NCI-H1105 treated with DMSO at 0.1 percent for 48 hours (cell line): Measurements from ENCODE around the gene GGT6.

Experiments
- DNase-seq: peaks from one replicate; lab custom pipeline; 2025; lab: John Stamatoyannopoulos, UW

Gene GGT6

GRCh38 chr17:4539025-4539424, 21.4 kb downstream of the GGT6 start:
- no peak for DNase-seq

DNA sequence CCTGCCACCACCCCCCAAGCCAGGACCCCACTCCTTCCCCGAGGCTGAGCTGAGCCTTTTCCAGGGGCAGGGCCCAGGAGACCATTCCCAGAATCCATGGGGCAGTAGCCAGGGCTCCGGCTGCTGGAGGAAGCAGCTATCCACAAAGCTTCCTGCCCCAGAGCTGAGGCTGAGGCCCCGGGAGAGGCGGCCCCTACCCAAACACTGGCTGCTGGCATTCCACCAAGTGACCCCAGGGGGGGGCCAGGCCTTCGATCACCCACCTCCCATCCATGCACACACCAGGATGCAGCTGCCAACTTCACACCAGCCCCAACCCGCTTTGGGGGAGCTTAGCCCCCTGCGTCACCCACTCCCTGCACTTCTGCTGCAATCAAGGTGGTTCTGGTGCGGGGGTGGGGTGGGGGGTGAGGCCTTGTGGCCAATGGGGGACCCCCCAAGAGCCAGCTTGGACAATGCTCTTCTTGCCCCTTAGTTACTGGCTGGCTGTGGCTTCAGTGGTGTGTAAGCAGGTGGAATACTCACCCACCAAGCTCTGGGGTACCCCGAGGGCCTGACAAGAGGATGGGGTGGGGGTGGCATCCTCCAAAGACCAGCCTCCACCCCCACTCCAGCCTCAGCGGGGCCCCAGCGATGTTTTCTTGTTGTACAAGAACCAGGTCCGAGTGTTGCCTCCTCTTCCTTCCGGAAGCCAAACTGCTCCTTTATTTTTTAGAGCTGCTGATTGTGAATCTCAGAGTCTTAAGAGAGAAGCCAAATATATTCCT, 22.0 kb downstream of the GGT6 start:
- DNase-seq, result no peak

GRCh38 chr17:4537451-4538235, 22.7 kb downstream of the GGT6 start:
- no peak for DNase-seq

- no peak for DNase-seq
Observed at GRCh38 chr17:4536742-4537411, 23.5 kb downstream of the GGT6 start.

- no peak for DNase-seq
Observed at GRCh38 chr17:4536259-4536741, 24.1 kb downstream of the GGT6 start.

DNA sequence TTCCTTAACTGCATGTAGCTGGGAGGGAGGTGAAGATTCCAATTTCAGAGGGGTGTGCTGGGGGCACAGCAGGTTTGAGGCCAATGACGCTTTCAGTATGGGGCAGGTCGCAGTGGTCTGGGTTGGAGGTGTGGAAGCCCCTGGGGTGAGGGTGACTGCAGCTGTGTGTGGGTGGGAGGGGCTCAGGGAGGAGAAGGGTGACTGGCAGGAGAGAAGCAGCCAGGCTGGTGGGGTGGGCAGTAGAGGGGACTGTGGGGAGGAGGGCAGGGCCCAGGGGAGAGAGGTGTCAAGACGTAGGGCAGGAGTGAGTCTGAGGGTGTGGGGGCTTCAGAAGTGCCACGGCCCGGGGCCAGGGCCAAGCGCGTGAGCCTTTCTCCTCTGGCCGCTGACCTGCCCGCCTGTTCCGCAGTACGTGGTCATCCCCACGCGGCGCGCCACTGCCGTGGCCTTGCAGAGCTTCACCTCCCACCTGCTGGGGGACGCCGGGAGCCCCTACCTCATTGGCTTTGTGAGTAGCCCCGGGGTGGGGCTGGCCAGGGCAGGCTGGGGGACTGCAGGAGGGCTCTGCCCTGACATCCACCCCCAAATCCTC, 24.6 kb downstream of the GGT6 start:
- no peak for DNase-seq

- DNase-seq, result no peak
Observed at GRCh38 chr17:4534928-4535666, 25.3 kb downstream of the GGT6 start.

DNA sequence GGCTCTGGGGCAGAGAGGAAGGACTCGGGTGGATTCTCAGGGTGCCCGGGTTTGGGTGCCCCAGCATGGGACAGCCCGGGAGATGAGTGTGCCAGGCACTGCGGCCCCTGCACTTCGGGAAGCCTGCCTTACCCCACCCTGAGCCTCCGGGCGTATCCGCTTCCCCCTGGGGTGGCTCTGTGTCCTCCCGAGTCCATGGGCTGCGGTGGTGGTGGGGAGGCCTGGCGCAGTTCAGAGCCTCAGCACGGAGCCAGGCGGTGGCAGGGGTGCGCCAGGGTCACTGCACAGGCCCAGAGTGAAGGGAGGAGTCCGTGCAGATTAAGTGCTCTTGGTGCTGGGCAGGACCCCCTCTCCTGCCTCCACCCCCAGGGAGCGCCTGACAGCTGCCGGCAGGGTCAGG, 25.9 kb downstream of the GGT6 start:
- DNase-seq, result no peak

- peak; percentile 14 for DNase-seq
Observed at GRCh38 chr17:4533523-4534504, 26.6 kb downstream of the GGT6 start.

DNA sequence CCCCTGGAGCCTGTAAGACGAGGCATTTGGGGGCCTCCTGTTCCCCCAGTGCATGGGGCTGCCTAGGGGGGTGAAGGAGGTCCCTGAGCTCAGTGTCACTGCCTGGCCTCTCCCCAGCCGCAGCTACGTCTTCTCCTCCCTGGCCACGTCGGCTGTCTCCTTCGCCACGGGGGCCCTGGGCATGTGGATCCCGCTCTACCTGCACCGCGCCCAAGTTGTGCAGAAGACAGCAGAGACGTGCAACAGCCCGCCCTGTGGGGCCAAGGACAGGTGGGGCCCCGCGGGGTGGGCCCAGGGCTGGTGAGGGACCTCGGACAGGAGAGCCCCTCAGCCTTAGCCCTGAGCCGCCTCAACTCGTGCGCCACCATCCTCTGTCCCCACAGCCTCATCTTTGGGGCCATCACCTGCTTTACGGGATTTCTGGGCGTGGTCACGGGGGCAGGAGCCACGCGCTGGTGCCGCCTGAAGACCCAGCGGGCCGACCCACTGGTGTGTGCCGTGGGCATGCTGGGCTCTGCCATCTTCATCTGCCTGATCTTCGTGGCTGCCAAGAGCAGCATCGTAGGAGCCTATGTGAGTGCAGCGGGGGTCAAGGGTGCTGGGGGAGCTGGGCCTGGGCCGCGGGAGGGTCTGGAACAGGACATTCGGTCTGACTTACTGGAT, 27.4 kb downstream of the GGT6 start:
- no peak for DNase-seq

DNA sequence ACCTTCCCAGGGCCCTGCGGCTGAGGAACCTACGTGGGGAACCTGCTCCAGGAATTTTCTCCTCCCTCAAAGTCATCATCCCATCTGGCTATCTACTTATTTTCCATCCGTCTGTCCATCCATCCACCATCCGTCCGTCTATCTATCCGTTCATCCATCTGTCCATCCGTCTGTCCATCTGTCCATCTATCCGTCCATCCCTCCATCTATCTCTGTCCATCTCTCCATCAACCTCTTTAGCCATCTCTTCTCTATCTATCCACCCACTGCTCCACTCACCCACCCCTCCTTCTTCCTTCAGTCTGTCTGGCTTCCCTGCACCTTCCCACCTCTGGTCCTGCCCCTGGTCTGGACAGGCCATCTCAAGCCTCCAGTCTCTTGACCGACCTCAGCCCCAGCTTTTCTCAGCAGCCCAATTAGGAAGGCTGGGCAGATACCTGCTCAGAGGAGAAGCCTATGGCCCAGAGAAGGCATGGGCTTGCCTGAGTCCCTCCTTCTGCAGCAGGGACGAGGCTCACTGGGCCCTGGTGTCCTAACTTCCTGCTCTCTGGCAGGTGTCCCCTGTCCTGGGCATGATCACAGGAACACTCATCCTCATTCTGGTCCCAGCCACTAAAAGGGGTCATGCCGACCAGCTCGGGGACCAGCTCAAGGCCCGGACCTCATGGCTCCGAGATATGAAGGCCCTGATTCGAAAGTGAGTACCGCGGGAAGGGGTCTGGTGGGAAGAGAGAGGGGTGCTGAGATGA, 28.2 kb downstream of the GGT6 start:
- DNase-seq, result no peak

DNA sequence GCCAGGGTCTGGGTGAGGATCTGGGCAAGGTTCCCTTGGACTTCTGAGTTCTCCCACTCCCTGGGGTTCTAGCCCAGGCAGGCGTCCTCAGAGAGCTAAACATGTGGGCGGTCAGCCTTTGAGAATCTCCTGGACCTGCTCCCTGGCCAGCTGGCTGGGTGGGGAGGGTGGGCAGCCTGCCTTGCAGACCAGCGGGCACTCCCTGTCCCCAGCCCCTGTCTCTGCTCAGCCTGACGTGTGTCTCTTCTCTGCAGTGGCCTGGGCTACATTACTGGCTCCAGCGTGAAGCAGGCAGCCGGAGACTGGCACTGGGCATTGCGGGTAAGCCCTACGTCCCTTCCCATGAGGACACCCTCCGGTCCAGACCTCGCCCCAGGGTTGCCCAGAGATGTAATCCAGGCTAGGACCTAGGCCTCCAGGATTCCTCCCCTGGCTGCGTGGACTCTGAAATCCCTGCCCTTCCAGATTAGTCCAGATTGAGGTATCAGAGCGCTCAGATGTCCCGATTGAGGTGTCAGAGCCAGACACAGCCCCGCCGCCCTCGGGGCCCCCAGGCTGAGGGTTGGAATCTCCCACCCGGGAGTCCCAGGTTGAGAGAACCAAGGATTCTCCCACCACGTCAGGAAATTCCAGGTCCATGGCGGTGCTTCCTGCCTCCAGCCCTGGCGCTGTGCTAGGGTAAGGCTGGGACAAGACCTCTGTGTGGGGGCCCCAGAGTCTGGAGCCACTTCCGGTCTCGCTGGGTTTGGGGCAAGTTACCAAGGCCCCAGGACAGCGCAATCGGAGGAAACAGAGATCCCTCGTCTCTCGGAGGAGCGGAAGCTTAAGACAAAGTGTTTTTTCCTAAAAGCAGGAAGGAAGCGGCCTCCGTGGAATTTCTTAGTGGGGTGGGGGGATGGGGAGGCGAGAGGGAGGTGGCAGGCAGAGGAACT, 29.3 kb downstream of the GGT6 start:
- DNase-seq, result no peak

DNA sequence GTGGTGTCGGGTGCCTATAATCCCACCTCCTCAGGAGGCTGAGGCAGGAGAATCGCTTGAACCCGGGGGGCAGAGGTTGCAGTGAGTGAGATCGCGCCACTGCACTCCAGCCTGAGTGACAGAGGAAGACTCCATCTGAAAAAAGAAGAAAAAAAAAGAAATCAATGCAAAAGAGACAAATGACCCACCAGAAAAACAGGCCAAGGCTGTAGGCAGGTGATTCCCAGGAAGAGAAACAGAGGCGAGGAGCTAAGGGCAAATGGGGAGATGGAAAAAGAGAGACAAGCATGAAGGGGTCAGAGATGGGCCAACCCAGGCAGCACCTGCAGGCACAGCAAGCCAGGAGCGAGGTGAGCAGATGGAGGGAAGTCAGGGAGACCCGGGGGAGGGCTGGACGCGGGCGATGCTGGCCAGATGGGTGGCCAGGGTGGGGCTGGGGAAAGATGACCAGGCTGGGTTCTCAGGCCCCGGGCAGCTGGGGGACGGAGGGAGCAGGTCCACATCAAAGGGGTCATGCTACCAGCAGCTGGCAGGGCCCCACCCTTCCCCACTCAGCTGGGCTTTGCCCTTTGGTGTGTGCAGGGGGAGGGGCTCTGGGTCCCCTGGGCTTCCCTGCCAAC, 30.7 kb downstream of the GGT6 start:
- no peak for DNase-seq

DNA sequence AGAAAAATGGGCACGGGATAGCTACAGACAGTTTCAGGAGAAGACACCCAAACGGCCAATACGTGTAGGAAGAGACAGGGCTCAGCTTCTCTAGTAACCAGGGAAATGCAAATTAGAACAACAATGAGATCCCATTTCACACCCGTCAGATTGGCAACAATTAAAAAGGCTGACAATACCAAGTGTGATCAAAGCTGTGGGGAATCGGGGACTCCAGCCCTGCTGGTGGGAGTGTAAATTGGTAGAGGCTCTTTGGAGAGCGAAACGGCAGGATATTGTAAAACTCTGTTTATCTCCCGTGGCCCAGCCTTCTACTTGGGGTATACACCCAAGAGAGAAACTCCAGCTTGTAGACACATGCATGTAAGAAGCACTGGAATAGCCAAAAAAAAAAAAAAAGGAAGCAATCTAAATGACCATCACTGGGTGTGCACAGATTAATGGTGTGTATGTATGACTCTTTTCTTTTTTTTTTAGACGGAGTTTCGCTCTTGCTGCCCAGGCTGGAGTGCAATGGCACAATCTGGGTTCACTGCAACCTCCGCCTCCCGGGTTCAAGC, 32.7 kb downstream of the GGT6 start:
- no peak for DNase-seq

- DNase-seq, result no peak
Observed at GRCh38 chr17:4527134-4527533, 33.2 kb downstream of the GGT6 start.

- no peak for DNase-seq
Observed at GRCh38 chr17:4525691-4526397, 34.5 kb downstream of the GGT6 start.

- DNase-seq, result no peak
Observed at GRCh38 chr17:4523946-4524345, 36.4 kb downstream of the GGT6 start.
